Subcutaneous abdominal adipose tissue (tissue), 5 donors: ENCODE results near the gene FBXW4.

Experiments used
- H3K27ac ChIP-seq: one replicate; pipeline ENCODE4 v1.7.0; 2013; ENCODE audit warnings: low read depth, mild to moderate bottlenecking, inconsistent platforms, low read length, moderate library complexity
- H3K27me3 ChIP-seq, 5 donors: one replicate each; pipeline ENCODE4 v1.7.0; 2013; ENCODE audit warnings: low read length in 5 of 5, inconsistent platforms in 1 of 5; ENCODE audit not compliant: control insufficient read depth in 5 of 5, insufficient read depth in 4 of 5
- H3K36me3 ChIP-seq, 5 donors: one replicate each; pipeline ENCODE4 v1.7.0; 2013; ENCODE audit warnings: low read length in 5 of 5; ENCODE audit not compliant: control insufficient read depth in 5 of 5, insufficient read depth in 5 of 5
- H3K4me1 ChIP-seq, 5 donors: one replicate each; pipeline ENCODE4 v1.7.0; 2013; ENCODE audit warnings: low read length in 5 of 5, mild to moderate bottlenecking in 3 of 5, moderate library complexity in 1 of 5; ENCODE audit not compliant: control insufficient read depth in 5 of 5, insufficient read depth in 5 of 5
- H3K4me3 ChIP-seq, 5 donors: one replicate each; pipeline ENCODE4 v1.7.0; 2013; ENCODE audit warnings: low read length in 5 of 5, low read depth in 1 of 5
- H3K9ac ChIP-seq, 5 donors: one replicate each; pipeline ENCODE4 v1.7.0; 2013; ENCODE audit warnings: low read length in 5 of 5, mild to moderate bottlenecking in 4 of 5, moderate library complexity in 3 of 5
- H3K9me3 ChIP-seq, 5 donors: one replicate each; pipeline ENCODE4 v1.7.0; 2013; ENCODE audit warnings: low read length in 5 of 5; ENCODE audit not compliant: control insufficient read depth in 5 of 5
- donor health status: healthy.
- donor health status: healthy.
- donor health status: healthy.
- donor health status: healthy.
- donor health status: healthy.

Gene FBXW4

GRCh38 chr10:101572126-101572525 is 122.8 kb downstream of the FBXW4 start:
- H3K27me3 ChIP-seq = peaks cover 6 to 30% (median 24%) of the 10 kb centered on the region in 5 donors
- H3K9me3 ChIP-seq = peaks cover 3 to 17% (median 13%) of the 10 kb centered on the region in 5 donors
- no peak overlapping the region for H3K4me3 ChIP-seq
- peaks cover 0 to 19% (median 17%) of the 10 kb centered on the region in 5 donors for H3K4me1 ChIP-seq
- no peak overlapping the region for H3K27ac ChIP-seq
- no peak overlapping the region for H3K9ac ChIP-seq
- H3K36me3 ChIP-seq = peaks cover 0 to 5% (median under 1%) of the 10 kb centered on the region in 5 donors

GRCh38 chr10:101571271-101571925 is 123.6 kb downstream of the FBXW4 start:
- Histone ChIP-seq H3K4me1 (peaks cover 0 to 25% (median 23%) of the 10 kb centered on the region in 5 donors), H3K4me3 (no peak overlapping the region), H3K36me3 (no peaks in the 10 kb centered on the region), H3K27ac (no peak overlapping the region), H3K9me3 (peaks cover 3 to 17% (median 13%) of the 10 kb centered on the region in 5 donors), H3K27me3 (peaks cover 11 to 37% (median 32%) of the 10 kb centered on the region in 5 donors), H3K9ac (peak overlapping the region in 2 of 5 donors; percentile 64 to 74)

GRCh38 chr10:101570428-101571270 is 124.3 kb downstream of the FBXW4 start:
- peaks cover 16 to 44% (median 38%) of the 10 kb centered on the region in 5 donors for H3K27me3 ChIP-seq
- H3K9me3 ChIP-seq = peaks cover 3 to 17% (median 13%) of the 10 kb centered on the region in 5 donors
- no peaks in the 10 kb centered on the region for H3K36me3 ChIP-seq
- H3K4me3 ChIP-seq = peak overlapping the region; percentile 61 to 73 (median 65)
- no peak overlapping the region for H3K27ac ChIP-seq
- H3K4me1 ChIP-seq = peaks cover 0 to 29% (median 26%) of the 10 kb centered on the region in 5 donors
- peak overlapping the region in 3 of 5 donors; percentile 64 to 76 (median 74) for H3K9ac ChIP-seq

- Histone ChIP-seq H3K36me3 (no peaks in the 10 kb centered on the region), H3K9me3 (peaks cover 3 to 17% (median 13%) of the 10 kb centered on the region in 5 donors), H3K27ac (no peak overlapping the region), H3K4me1 (peaks cover 0 to 29% (median 26%) of the 10 kb centered on the region in 5 donors), H3K9ac (peak overlapping the region in 4 of 5 donors; percentile 46 to 75 (median 56)), H3K27me3 (peaks cover 22 to 52% (median 45%) of the 10 kb centered on the region in 5 donors), H3K4me3 (peak overlapping the region; percentile 31 to 71 (median 65))
Measured at GRCh38 chr10:101569622-101570427, 125.1 kb downstream of the FBXW4 start.

- Histone ChIP-seq H3K4me1 (peaks cover 0 to 29% (median 26%) of the 10 kb centered on the region in 5 donors), H3K27me3 (peaks cover 24 to 55% (median 50%) of the 10 kb centered on the region in 5 donors), H3K27ac (no peak overlapping the region), H3K9ac (no peak overlapping the region), H3K9me3 (peaks cover 3 to 17% (median 13%) of the 10 kb centered on the region in 5 donors), H3K36me3 (no peaks in the 10 kb centered on the region), H3K4me3 (peak overlapping the region in 2 of 5 donors; percentile 65 to 71)
Measured at GRCh38 chr10:101569323-101569621, 125.7 kb downstream of the FBXW4 start.

GRCh38 chr10:101568054-101568745 is 126.8 kb downstream of the FBXW4 start:
- Histone ChIP-seq H3K9me3 (peaks cover 3 to 11% (median 10%) of the 10 kb centered on the region in 5 donors), H3K9ac (no peak overlapping the region), H3K27me3 (peaks cover 32 to 55% (median 54%) of the 10 kb centered on the region in 5 donors), H3K36me3 (no peaks in the 10 kb centered on the region), H3K27ac (no peak overlapping the region), H3K4me1 (peaks cover 0 to 29% (median 26%) of the 10 kb centered on the region in 5 donors), H3K4me3 (no peak overlapping the region)

- H3K4me1 ChIP-seq = peaks cover 0 to 29% (median 26%) of the 10 kb centered on the region in 5 donors
- H3K9me3 ChIP-seq = peaks cover 0 to 3% (median 1%) of the 10 kb centered on the region in 5 donors
- no peaks in the 10 kb centered on the region for H3K36me3 ChIP-seq
- H3K4me3 ChIP-seq = no peak overlapping the region
- peaks cover 34 to 62% (median 57%) of the 10 kb centered on the region in 5 donors for H3K27me3 ChIP-seq
- no peak overlapping the region for H3K27ac ChIP-seq
- no peak overlapping the region for H3K9ac ChIP-seq
Measured at GRCh38 chr10:101567165-101568006, 127.6 kb downstream of the FBXW4 start.

GRCh38 chr10:101566333-101567164 is 128.4 kb downstream of the FBXW4 start:
- H3K27me3 ChIP-seq = peaks cover 38 to 70% (median 61%) of the 10 kb centered on the region in 5 donors
- H3K4me1 ChIP-seq = peaks cover 0 to 29% (median 26%) of the 10 kb centered on the region in 5 donors
- no peak overlapping the region for H3K9ac ChIP-seq
- peak overlapping the region in 2 of 5 donors; percentile 23 to 29 for H3K4me3 ChIP-seq
- H3K36me3 ChIP-seq = no peaks in the 10 kb centered on the region
- no peak overlapping the region for H3K27ac ChIP-seq
- H3K9me3 ChIP-seq = no peaks in the 10 kb centered on the region
